Measurements from ENCODE around the gene CPAMD8.
A peak's percentile ranks its signal among the peaks of the same experiment; 100 is the strongest.

The CPAMD8 gene

GRCh38 chr19:17026706-17027534 lies at the start of gene CPAMD8:
TSS of gene CPAMD8 (minus strand) at chr19:17026810. CDS start at chr19:17026642, 168 bp downstream.
- no peak for DNase-seq (ENCODE audit: extremely low read depth in 1 of 2, low read depth in 1 of 2)

- peak in 1 of 2 donors; percentile 37 for DNase-seq (ENCODE audit: extremely low read depth in 1 of 2, low read depth in 1 of 2)
These were observed 49.4 kb upstream of the CPAMD8 start for GRCh38 chr19:17075864-17076542.

GRCh38 chr19:17075035-17075863 lies 48.6 kb upstream of the CPAMD8 start, which contains the start of the genes HAUS8 and MYO9B:
TSS of gene HAUS8 (minus strand) at chr19:17075452. CDS start at chr19:17075422, 30 bp downstream.
TSS of gene MYO9B (plus strand) at chr19:17075777. CDS start at chr19:17101718, 25,941 bp downstream.
- DNase-seq (ENCODE audit: extremely low read depth in 1 of 2, low read depth in 1 of 2): peak; percentile 99

GRCh38 chr19:17074634-17075034 lies 48.0 kb upstream of the CPAMD8 start:
- DNase-seq (ENCODE audit: extremely low read depth in 1 of 2, low read depth in 1 of 2): no peak

- no peak for DNase-seq (ENCODE audit: extremely low read depth in 1 of 2, low read depth in 1 of 2)
These were observed 47.4 kb upstream of the CPAMD8 start for GRCh38 chr19:17073869-17074633.

- no peak for DNase-seq (ENCODE audit: extremely low read depth in 1 of 2, low read depth in 1 of 2)
These were observed 44.3 kb upstream of the CPAMD8 start for GRCh38 chr19:17070912-17071311.

- DNase-seq (ENCODE audit: extremely low read depth in 1 of 2, low read depth in 1 of 2): no peak
These were observed 43.8 kb upstream of the CPAMD8 start for GRCh38 chr19:17070421-17070820.

GRCh38 chr19:17069193-17069592 lies 42.6 kb upstream of the CPAMD8 start:
- DNase-seq (ENCODE audit: extremely low read depth in 1 of 2, low read depth in 1 of 2): no peak

- DNase-seq (ENCODE audit: extremely low read depth in 1 of 2, low read depth in 1 of 2): no peak
These were observed 36.8 kb upstream of the CPAMD8 start for GRCh38 chr19:17063428-17063827.

GRCh38 chr19:17061691-17062090 lies 35.1 kb upstream of the CPAMD8 start:
- DNase-seq (ENCODE audit: extremely low read depth in 1 of 2, low read depth in 1 of 2): no peak

GRCh38 chr19:17061205-17061604 lies 34.6 kb upstream of the CPAMD8 start:
- DNase-seq (ENCODE audit: extremely low read depth in 1 of 2, low read depth in 1 of 2): no peak

- no peak for DNase-seq (ENCODE audit: extremely low read depth in 1 of 2, low read depth in 1 of 2)
These were observed 34.2 kb upstream of the CPAMD8 start for GRCh38 chr19:17060802-17061201.

GRCh38 chr19:17058236-17058635 lies 31.6 kb upstream of the CPAMD8 start:
- no peak for DNase-seq (ENCODE audit: extremely low read depth in 1 of 2, low read depth in 1 of 2)

- DNase-seq (ENCODE audit: extremely low read depth in 1 of 2, low read depth in 1 of 2): no peak
These were observed 29.0 kb upstream of the CPAMD8 start for GRCh38 chr19:17055636-17056035.

- DNase-seq (ENCODE audit: extremely low read depth in 1 of 2, low read depth in 1 of 2): no peak
These were observed 28.1 kb upstream of the CPAMD8 start for GRCh38 chr19:17054746-17055145.

- DNase-seq (ENCODE audit: extremely low read depth in 1 of 2, low read depth in 1 of 2): no peak
These were observed 25.8 kb upstream of the CPAMD8 start for GRCh38 chr19:17052439-17052838.

- DNase-seq (ENCODE audit: extremely low read depth in 1 of 2, low read depth in 1 of 2): no peak
These were observed 23.2 kb upstream of the CPAMD8 start for GRCh38 chr19:17049711-17050280.

- no peak for DNase-seq (ENCODE audit: extremely low read depth in 1 of 2, low read depth in 1 of 2)
These were observed 22.4 kb upstream of the CPAMD8 start for GRCh38 chr19:17048885-17049453.

- no peak for DNase-seq (ENCODE audit: extremely low read depth in 1 of 2, low read depth in 1 of 2)
These were observed 19.4 kb upstream of the CPAMD8 start for GRCh38 chr19:17045907-17046502.
